Endothelial cell of umbilical vein (primary cell): ENCODE results near the gene LMX1A. TPM values are rescaled to one million over a fixed set of nuclear protein-coding genes. Genes with fewer than 3 reads are reported as not detected.

Experiments used
- BruUV-seq: library from RNA; stranded (reverse); fragments of 400-500 nt; replicated peaks from 2 replicates; lab custom pipeline; 2021; lab: Mats Ljungman, UMichigan
- CTCF ChIA-PET: fragments of 300-600, 350-600 bp; sonication (Branson Sonifier 250); formaldehyde crosslinking; loops from one replicate; lab custom pipeline; 2021; ENCODE audit warnings: antibody characterized with exemption, inconsistent platforms; lab: Charles Lee
- POLR2A ChIA-PET: fragments of 300-600, 350-600 bp; sonication (Branson Sonifier 250); formaldehyde crosslinking; loops from one replicate; lab custom pipeline; 2021; ENCODE audit warnings: antibody characterized with exemption, inconsistent platforms; lab: Charles Lee
- DNase-seq: peaks from one replicate; pipeline ENCODE4 v3.0.0-alpha.2; 2011; ENCODE audit warnings: low read depth, low spot score
- FAIRE-seq: peaks from 2 replicates; lab custom pipeline; 2011; peaks lifted over from hg19 to GRCh38; lab: Jason Lieb, UNC
- H2AFZ ChIP-seq: 2 replicates; pipeline ENCODE4 v1.6.0; 2012; ENCODE audit warnings: low read depth, low read length, control low read depth, inconsistent platforms
- H3K27ac ChIP-seq: 2 replicates; pipeline ENCODE4 v1.5.1; 2011; ENCODE audit warnings: low read depth, mild to moderate bottlenecking, control low read depth, low read length, moderate library complexity; ENCODE audit not compliant: insufficient read depth
- H3K27me3 ChIP-seq, 2 experiments: 2 replicates each; pipeline versions ENCODE4 v1.6.0 to v1.6.1; 2011; ENCODE audit warnings: low read length in 2 of 2, mixed read lengths in 1 of 2; ENCODE audit not compliant: control insufficient read depth in 2 of 2, insufficient read depth in 2 of 2
- H3K36me3 ChIP-seq, 2 experiments: 2 replicates in 1 of 2; 3 replicates in 1 of 2; pipeline ENCODE4 v1.5.1; 2011; ENCODE audit warnings: low read length in 2 of 2, mild to moderate bottlenecking in 1 of 2, moderate library complexity in 1 of 2; ENCODE audit not compliant: control insufficient read depth in 2 of 2, insufficient read depth in 2 of 2; ENCODE audit errors: extremely low read depth in 1 of 2
- H3K4me1 ChIP-seq: 3 replicates; pipeline ENCODE4 v1.5.1; 2011; ENCODE audit warnings: mild to moderate bottlenecking, low read length; ENCODE audit not compliant: control insufficient read depth, insufficient read depth; ENCODE audit errors: extremely low read depth
- H3K4me2 ChIP-seq: 2 replicates; pipeline ENCODE4 v1.6.1; 2011; ENCODE audit warnings: low read length, control low read depth, mixed read lengths; ENCODE audit not compliant: insufficient read depth
- H3K4me3 ChIP-seq, 3 experiments: fragments of 200-600 bp in 1 of 3; sonication (generic), shearing (Covaris generic) in 1 of 3; replicated peaks in 1 of 3; 2 replicates each; pipeline ENCODE4 v1.5.1; 2011 to 2016; ENCODE audit warnings: control low read depth in 3 of 3, low read length in 3 of 3, mild to moderate bottlenecking in 2 of 3, inconsistent platforms in 1 of 3, low read depth in 1 of 3, moderate library complexity in 1 of 3; ENCODE audit not compliant: insufficient read depth in 1 of 3
- H3K79me2 ChIP-seq: 2 replicates; pipeline ENCODE4 v1.6.0; 2012; ENCODE audit warnings: low read length, inconsistent platforms; ENCODE audit not compliant: control insufficient read depth, insufficient read depth
- H3K9ac ChIP-seq: replicated peaks from 2 replicates; pipeline ENCODE3; 2011; ENCODE audit warnings: low read length, control low read depth; ENCODE audit not compliant: insufficient read depth; ENCODE audit errors: extremely low read depth
- H3K9me1 ChIP-seq: replicated peaks from 3 replicates; pipeline ENCODE4 v1.6.0; 2011; ENCODE audit warnings: mild to moderate bottlenecking, low read length; ENCODE audit not compliant: control insufficient read depth, insufficient read depth; ENCODE audit errors: extremely low read depth
- H3K9me3 ChIP-seq: replicated peaks from 2 replicates; pipeline ENCODE4 v1.5.1; 2012; ENCODE audit warnings: low read length, inconsistent platforms; ENCODE audit not compliant: control insufficient read depth, insufficient read depth
- H4K20me1 ChIP-seq: replicated peaks from 2 replicates; pipeline ENCODE3; 2011; ENCODE audit warnings: mild to moderate bottlenecking, low read length; ENCODE audit not compliant: control insufficient read depth, insufficient read depth; ENCODE audit errors: extremely low read depth
- CTCF ChIP-seq, 2 donors: IDR thresholded peaks; 1 replicate in 1 of 2; 2 replicates in 1 of 2; pipeline ENCODE4 v1.5.1; 2011; ENCODE audit warnings: low read length in 2 of 2, mild to moderate bottlenecking in 2 of 2, moderate library complexity in 2 of 2, control low read depth in 1 of 2, inconsistent platforms in 1 of 2, low read depth in 1 of 2; ENCODE audit not compliant: insufficient read depth in 1 of 2; ENCODE audit errors: extremely low read depth in 1 of 2
- EZH2 ChIP-seq: IDR thresholded peaks from 2 replicates; pipeline ENCODE4 v1.6.1; 2012; ENCODE audit warnings: borderline replicate concordance, low read depth, mild to moderate bottlenecking, moderate library complexity, low read length, inconsistent platforms; ENCODE audit not compliant: severe bottlenecking
- FOS ChIP-seq: IDR thresholded peaks from 2 replicates; pipeline ENCODE4 v1.6.1; 2011; ENCODE audit warnings: mild to moderate bottlenecking, low read length, moderate library complexity, borderline replicate concordance; ENCODE audit not compliant: insufficient read depth
- GATA2 ChIP-seq: IDR thresholded peaks from 2 replicates; pipeline ENCODE4 v1.7.0; 2011; ENCODE audit warnings: low read depth, mild to moderate bottlenecking, moderate library complexity, mixed read lengths, low read length; ENCODE audit not compliant: insufficient read length, insufficient read depth
- JUN ChIP-seq: IDR thresholded peaks from 2 replicates; pipeline ENCODE4 v1.6.1; 2011; ENCODE audit warnings: borderline replicate concordance, low read depth; ENCODE audit not compliant: insufficient read length, insufficient read depth
- MAX ChIP-seq: IDR thresholded peaks from 2 replicates; pipeline ENCODE4 v1.6.1; 2011; ENCODE audit not compliant: insufficient read depth, insufficient read length
- MYC ChIP-seq: IDR thresholded peaks from one replicate; pipeline ENCODE4 v1.6.1; 2011; ENCODE audit warnings: mild to moderate bottlenecking, low read depth, low read length
- POLR2A ChIP-seq: IDR thresholded peaks from 2 replicates; pipeline ENCODE4 v1.6.1; 2012; ENCODE audit warnings: low read depth, mild to moderate bottlenecking, control low read depth, low read length
- POLR2AphosphoS5 ChIP-seq: IDR thresholded peaks from 2 replicates; pipeline ENCODE4 v1.6.1; 2012; ENCODE audit warnings: low read depth, mild to moderate bottlenecking, control low read depth, low read length, moderate library complexity; ENCODE audit not compliant: insufficient read depth
- dilution Hi-C: fragments of 300-500 bp; cut with MboI; formaldehyde crosslinking; loops from one replicate; pipeline ENCODE4 v1.15.0; 2019; ENCODE audit warnings: low sequenced_read_pairs; ENCODE audit not compliant: extremely low pct_ligation_motif_present
- intact Hi-C: fragments of 100-400 bp; cut with micrococcal nuclease; formaldehyde crosslinking; loops from one replicate; pipeline ENCODE4 v1.10.0; 2022
- polyA plus RNA-seq, 4 experiments: library from polyadenylated mRNA; depleted of rRNA in 3 of 4; stranded (reverse) in 3 of 4; unstranded in 1 of 4; fragments of >200 nt; gene quantifications; 2 replicates each; pipeline versions ENCODE4 v1.2.1 to v1.2.3, GENCODE V29; 2011 to 2012; ENCODE audit warnings: missing spikeins in 1 of 4
- total RNA-seq: library from RNA; stranded (reverse); gene quantifications from 2 replicates; pipeline ENCODE4 v1.2.3, GENCODE V29; 2021

Gene LMX1A
- total and polyA plus RNA-seq, 2 donors (not counting 3 experiments of a cell fraction or from before 2014, with no cell fraction given): not detected

GRCh38 chr1:165342168-165342567 lies 14.3 kb downstream of the LMX1A start:
- H2AFZ ChIP-seq: no peak overlapping the region
- intact Hi-C loops (no loop called here), dilution Hi-C loops (no loop called here)
- no peak overlapping the region for H3K4me3 ChIP-seq
- FAIRE-seq (no peak), DNase-seq (no peak)
- POLR2A ChIA-PET: no interaction called here
- H3K9ac ChIP-seq: no peak overlapping the region
- CTCF ChIA-PET: interaction anchor here (1.8 to 2.0 kb wide), 2 partner anchors 9 to 26 kb away, joined by 6 to 7 read pairs; no protein-coding TSS in a partner anchor
- H3K36me3 ChIP-seq: no peaks in the 10 kb centered on the region
- no peaks in the 10 kb centered on the region for H3K9me3 ChIP-seq
- no peaks in the 10 kb centered on the region for H3K4me1 ChIP-seq
- no peak for TF ChIP-seq MYC
- no peak for TF ChIP-seq POLR2A
- no peak for TF ChIP-seq CTCF (IDR thresholded peaks at IDR 0.05; ENCODE audit: extremely low read depth in 1 of 2, insufficient read depth in 1 of 2, low read depth in 1 of 2, low read length in 2 of 2)
- TF ChIP-seq FOS: no peak
- TF ChIP-seq GATA2: no peak
- TF ChIP-seq POLR2AphosphoS5: no peak
- no peak for TF ChIP-seq JUN
- TF ChIP-seq MAX: no peak
- TF ChIP-seq EZH2: no peak
- no peaks in the 10 kb centered on the region for H4K20me1 ChIP-seq
- H3K4me2 ChIP-seq: no peak overlapping the region
- H3K79me2 ChIP-seq: no peaks in the 10 kb centered on the region
- H3K9me1 ChIP-seq: no peaks in the 10 kb centered on the region
- BruUV-seq: no TSS peak
- peaks cover 7 to 9% of the 10 kb centered on the region in 2 experiments for H3K27me3 ChIP-seq
- H3K27ac ChIP-seq: no peak overlapping the region
